Endodermal cell (in vitro differentiated cells): Measurements from ENCODE around the gene PRRX1. TPM values are rescaled to one million over a fixed set of nuclear protein-coding genes. Genes with fewer than 3 reads are reported as not detected.

ENCODE experiments used
- DNase-seq: peaks from one replicate; pipeline ENCODE4 v3.0.0-alpha.2; 2017
- H3K27ac ChIP-seq: 2 replicates; pipeline ENCODE4 v1.5.1; 2013; ENCODE audit warnings: mild to moderate bottlenecking, low read depth, low read length, moderate library complexity
- H3K27me3 ChIP-seq: 2 replicates; pipeline ENCODE4 v1.6.1; 2013; ENCODE audit warnings: mild to moderate bottlenecking, low read length, moderate library complexity; ENCODE audit not compliant: insufficient read depth, control insufficient read depth, poor library complexity, severe bottlenecking
- H3K36me3 ChIP-seq: 2 replicates; pipeline ENCODE4 v1.7.0; 2013; ENCODE audit warnings: mild to moderate bottlenecking, low read length, moderate library complexity; ENCODE audit not compliant: control insufficient read depth, insufficient read depth
- H3K4me1 ChIP-seq: one replicate; pipeline ENCODE4 v1.7.0; 2013; ENCODE audit warnings: low read length; ENCODE audit not compliant: control insufficient read depth, insufficient read depth
- H3K4me3 ChIP-seq: 2 replicates; pipeline ENCODE4 v1.5.1; 2013; ENCODE audit warnings: mild to moderate bottlenecking, low read length, moderate library complexity
- H3K9ac ChIP-seq: 2 replicates; pipeline ENCODE4 v1.6.1; 2013; ENCODE audit warnings: mild to moderate bottlenecking, low read length, moderate library complexity; ENCODE audit not compliant: poor library complexity, severe bottlenecking; ENCODE audit errors: extremely low read depth
- H3K9me3 ChIP-seq: 2 replicates; pipeline ENCODE4 v1.6.1; 2013; ENCODE audit warnings: mild to moderate bottlenecking, low read length, moderate library complexity; ENCODE audit not compliant: control insufficient read depth
- H3K27ac Mint-ChIP-seq: 2 replicates; pipeline ENCODE4 v1.8.0; 2020; ENCODE audit warnings: mixed read lengths
- H3K27me3 Mint-ChIP-seq: 2 replicates; pipeline ENCODE4 v1.8.0; 2021; ENCODE audit warnings: mild to moderate bottlenecking, mixed read lengths; ENCODE audit not compliant: insufficient read depth
- H3K36me3 Mint-ChIP-seq: 2 replicates; pipeline ENCODE4 v1.8.0; 2020; ENCODE audit warnings: low read depth, mixed read lengths
- H3K4me1 Mint-ChIP-seq: 2 replicates; pipeline ENCODE4 v1.8.0; 2020; ENCODE audit warnings: mixed read lengths
- H3K4me3 Mint-ChIP-seq: 2 replicates; pipeline ENCODE4 v1.8.0; 2020; ENCODE audit warnings: mild to moderate bottlenecking, moderate library complexity, mixed read lengths
- H3K9me3 Mint-ChIP-seq: 2 replicates; pipeline ENCODE4 v1.8.0; 2020; ENCODE audit warnings: mild to moderate bottlenecking, mixed read lengths
- CTCF ChIP-seq: fragments of 200-600 bp; sonication (generic); conservative IDR thresholded peaks from 2 replicates; pipeline ENCODE4 v1.5.0; 2021; ENCODE audit warnings: antibody characterized with exemption, mild to moderate bottlenecking
- WGBS, 2 experiments: methylation state at CpG; one replicate each; pipeline versions ENCODE4 v1.1.5 to v1.1.7; 2013; ENCODE audit warnings: missing lambda C conversion rate in 2 of 2, mixed read lengths in 1 of 2; ENCODE audit not compliant: insufficient coverage in 1 of 2, insufficient read length in 1 of 2; 5-methylcytosine and 5-hydroxymethylcytosine counted together
- total RNA-seq, 2 donors: library from RNA; stranded (reverse); fragmentation: NEBNext Ultra II Directional in 1 of 2; extraction: Animal tissue kit (Norgen Biotek cat#: 25700) in 1 of 2; gene quantifications; 2 replicates in 1 of 2; 3 replicates in 1 of 2; pipeline ENCODE4 v1.2.1, GENCODE V29; 2021

PRRX1 gene
- total RNA-seq, 2 donors from 2014 or later: not detected

GRCh38 chr1:170674239-170674638 lies 10.3 kb downstream of the PRRX1 start:
- Histone ChIP-seq H3K27me3 (peaks cover 45% of the 10 kb centered on the region), H3K4me3 (no peak overlapping the region), H3K9ac (no peak overlapping the region), H3K36me3 (no peaks in the 10 kb centered on the region), H3K4me1 (no peaks in the 10 kb centered on the region), H3K27ac (no peak overlapping the region), H3K9me3 (no peaks in the 10 kb centered on the region)
- no peaks in the 10 kb centered on the region for H3K36me3 Mint-ChIP-seq
- peaks cover 3% of the 10 kb centered on the region for H3K4me1 Mint-ChIP-seq
- peaks cover 43% of the 10 kb centered on the region for H3K27me3 Mint-ChIP-seq
- H3K9me3 Mint-ChIP-seq: no peaks in the 10 kb centered on the region
- H3K27ac Mint-ChIP-seq: no peak overlapping the region
- TF ChIP-seq CTCF: no peak
- WGBS, 2 experiments: 86 to 88% methylated on average over 2 to 3 of the region's 3 CpGs
- no peak overlapping the region for H3K4me3 Mint-ChIP-seq
- no peak for DNase-seq

- 94% methylated on average over 1 of the region's 1 CpG; no CpG with 5 or more reads in 1 of the 2 experiments for WGBS, 2 experiments
- Histone ChIP-seq H3K9me3 (no peaks in the 10 kb centered on the region), H3K4me1 (no peaks in the 10 kb centered on the region), H3K4me3 (no peak overlapping the region), H3K27me3 (peaks cover 37% of the 10 kb centered on the region), H3K36me3 (no peaks in the 10 kb centered on the region), H3K27ac (no peak overlapping the region), H3K9ac (no peak overlapping the region)
- H3K9me3 Mint-ChIP-seq: no peaks in the 10 kb centered on the region
- H3K27ac Mint-ChIP-seq: no peak overlapping the region
- no peak overlapping the region for H3K4me3 Mint-ChIP-seq
- DNase-seq: no peak
- no peaks in the 10 kb centered on the region for H3K36me3 Mint-ChIP-seq
- H3K27me3 Mint-ChIP-seq: peaks cover 35% of the 10 kb centered on the region
- H3K4me1 Mint-ChIP-seq: no peaks in the 10 kb centered on the region
- TF ChIP-seq CTCF: no peak
These were observed 11.1 kb downstream of the PRRX1 start for GRCh38 chr1:170674986-170675385.

GRCh38 chr1:170675865-170676264 lies 11.9 kb downstream of the PRRX1 start:
- H3K9me3 ChIP-seq: no peaks in the 10 kb centered on the region
- DNase-seq: no peak
- H3K27me3 ChIP-seq: peaks cover 28% of the 10 kb centered on the region
- Mint-ChIP-seq H3K9me3 (no peaks in the 10 kb centered on the region), H3K4me1 (no peaks in the 10 kb centered on the region), H3K27ac (no peak overlapping the region), H3K4me3 (no peak overlapping the region), H3K27me3 (peaks cover 27% of the 10 kb centered on the region), H3K36me3 (no peaks in the 10 kb centered on the region)
- H3K27ac ChIP-seq: no peak overlapping the region
- H3K9ac ChIP-seq: no peak overlapping the region
- TF ChIP-seq CTCF: no peak
- H3K4me3 ChIP-seq: no peak overlapping the region
- no peaks in the 10 kb centered on the region for H3K36me3 ChIP-seq
- H3K4me1 ChIP-seq: no peaks in the 10 kb centered on the region
